Mucosa of gallbladder (tissue), 1 donor: ENCODE results near the gene LPAR6. TPM values are rescaled to one million over a fixed set of nuclear protein-coding genes. Genes with fewer than 3 reads are reported as not detected.

Experiments used
- DNase-seq: peaks from one replicate; pipeline ENCODE4 v3.0.0-alpha.2; 2020; ENCODE audit warnings: low spot score
- total RNA-seq: library from RNA; stranded (reverse); gene quantifications from one replicate; pipeline ENCODE4 v1.2.1, GENCODE V29; 2021
- donor health status: DM: no; HTN: no; CAD: no.

Gene LPAR6
- total RNA-seq, 1 donor from 2014 or later, result 34.9 TPM

GRCh38 chr13:48414501-48414900 lies 1.6 kb upstream of the LPAR6 start:
- DNase-seq, result no peak

- DNase-seq, result no peak
Observed at GRCh38 chr13:48411841-48412531, 927 bp downstream of the LPAR6 start.

GRCh38 chr13:48411147-48411794 lies 1.6 kb downstream of the LPAR6 start:
- DNase-seq, result no peak

GRCh38 chr13:48410199-48410598 lies 2.7 kb downstream of the LPAR6 start:
- DNase-seq, result no peak

GRCh38 chr13:48405875-48406274 lies 7.0 kb downstream of the LPAR6 start:
- DNase-seq, result no peak

- no peak for DNase-seq
Observed at GRCh38 chr13:48404952-48405351, 8.0 kb downstream of the LPAR6 start.

GRCh38 chr13:48403913-48404312 lies 9.0 kb downstream of the LPAR6 start:
- DNase-seq, result no peak

- no peak for DNase-seq
Observed at GRCh38 chr13:48403151-48403631, 9.7 kb downstream of the LPAR6 start.

- DNase-seq, result no peak
Observed at GRCh38 chr13:48402325-48402932, 10.5 kb downstream of the LPAR6 start.

GRCh38 chr13:48401480-48401879 lies 11.4 kb downstream of the LPAR6 start:
- no peak for DNase-seq

- no peak for DNase-seq
Observed at GRCh38 chr13:48400850-48401291, 12.0 kb downstream of the LPAR6 start.

- DNase-seq, result no peak
Observed at GRCh38 chr13:48400090-48400694, 12.7 kb downstream of the LPAR6 start.

- no peak for DNase-seq
Observed at GRCh38 chr13:48398450-48399095, 14.3 kb downstream of the LPAR6 start.

GRCh38 chr13:48397744-48398143 lies 15.2 kb downstream of the LPAR6 start:
- no peak for DNase-seq

GRCh38 chr13:48393698-48394085 lies 19.2 kb downstream of the LPAR6 start:
- no peak for DNase-seq

GRCh38 chr13:48393030-48393697 lies 19.7 kb downstream of the LPAR6 start:
- DNase-seq, result no peak

GRCh38 chr13:48391257-48391656 lies 21.7 kb downstream of the LPAR6 start:
- DNase-seq, result no peak

GRCh38 chr13:48386816-48387215 lies 26.1 kb downstream of the LPAR6 start:
- DNase-seq, result no peak

- no peak for DNase-seq
Observed at GRCh38 chr13:48383384-48383783, 29.5 kb downstream of the LPAR6 start.

- no peak for DNase-seq
Observed at GRCh38 chr13:48380581-48380980, 32.3 kb downstream of the LPAR6 start.

- DNase-seq, result no peak
Observed at GRCh38 chr13:48377857-48378256, 35.1 kb downstream of the LPAR6 start.
